GM10266 (cell line): Measurements from ENCODE around the gene PRR15L.
A peak's percentile ranks its signal among the peaks of the same experiment; 100 is the strongest.

Experiments used
- DNase-seq: peaks from one replicate; pipeline ENCODE4 v3.0.0; 2012; ENCODE audit errors: extremely low spot score
- TF ChIP-seq, protein P1 (sequence below): IDR thresholded peaks from 2 replicates; pipeline ENCODE4 v1.5.1; 2012; ENCODE audit warnings: mild to moderate bottlenecking, low read depth; ENCODE audit not compliant: control insufficient read depth, insufficient read depth; ENCODE audit errors: missing control alignments

PRR15L gene

DNA sequence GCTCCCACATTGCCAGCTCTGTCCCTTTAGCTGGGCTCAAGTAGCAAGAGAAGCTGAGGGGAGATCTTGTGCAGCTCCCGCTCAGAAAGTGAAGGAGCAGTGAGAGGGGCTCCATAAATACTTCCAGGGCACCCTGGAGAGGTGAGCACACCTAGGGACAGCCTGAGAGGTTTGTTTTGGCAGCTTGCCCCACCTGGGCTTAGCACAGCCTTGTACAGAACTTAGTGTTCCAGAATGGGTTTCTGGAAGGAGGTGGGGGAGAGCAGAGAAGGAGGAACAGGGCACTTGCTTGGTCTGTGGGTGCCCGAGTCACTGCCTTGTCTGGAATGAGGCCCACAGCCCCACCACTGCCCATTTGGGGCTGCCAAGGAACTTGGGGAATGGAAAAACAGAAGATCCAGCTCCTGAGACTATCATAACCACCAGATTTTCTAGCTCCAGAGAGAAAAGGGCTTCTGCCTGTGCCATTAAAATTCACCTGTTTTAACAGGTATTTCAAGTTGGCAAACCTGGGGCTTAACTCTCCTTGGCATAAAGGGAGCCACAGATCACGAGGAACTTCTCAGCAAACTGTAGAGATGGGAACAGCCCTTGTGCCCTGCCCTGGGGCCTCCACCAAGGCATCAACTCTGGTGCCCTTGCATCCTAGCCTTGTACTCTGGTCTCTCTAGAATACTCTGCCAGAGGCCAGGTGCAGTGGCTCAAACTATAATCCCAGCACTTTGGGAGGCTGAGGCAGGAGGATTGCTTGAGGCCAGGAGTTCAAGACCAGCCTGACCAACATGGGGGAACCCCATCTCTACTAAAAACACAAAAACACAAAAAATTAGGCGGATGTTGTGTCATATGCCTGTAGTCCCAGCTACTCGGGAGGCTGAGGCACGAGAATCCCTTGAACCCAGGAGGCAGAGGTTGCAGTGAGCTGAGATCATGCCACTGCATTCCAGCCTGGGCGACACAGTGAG, 1.9 kb downstream of the PRR15L start:
- no peak for DNase-seq
- TF ChIP-seq, protein P1, sequence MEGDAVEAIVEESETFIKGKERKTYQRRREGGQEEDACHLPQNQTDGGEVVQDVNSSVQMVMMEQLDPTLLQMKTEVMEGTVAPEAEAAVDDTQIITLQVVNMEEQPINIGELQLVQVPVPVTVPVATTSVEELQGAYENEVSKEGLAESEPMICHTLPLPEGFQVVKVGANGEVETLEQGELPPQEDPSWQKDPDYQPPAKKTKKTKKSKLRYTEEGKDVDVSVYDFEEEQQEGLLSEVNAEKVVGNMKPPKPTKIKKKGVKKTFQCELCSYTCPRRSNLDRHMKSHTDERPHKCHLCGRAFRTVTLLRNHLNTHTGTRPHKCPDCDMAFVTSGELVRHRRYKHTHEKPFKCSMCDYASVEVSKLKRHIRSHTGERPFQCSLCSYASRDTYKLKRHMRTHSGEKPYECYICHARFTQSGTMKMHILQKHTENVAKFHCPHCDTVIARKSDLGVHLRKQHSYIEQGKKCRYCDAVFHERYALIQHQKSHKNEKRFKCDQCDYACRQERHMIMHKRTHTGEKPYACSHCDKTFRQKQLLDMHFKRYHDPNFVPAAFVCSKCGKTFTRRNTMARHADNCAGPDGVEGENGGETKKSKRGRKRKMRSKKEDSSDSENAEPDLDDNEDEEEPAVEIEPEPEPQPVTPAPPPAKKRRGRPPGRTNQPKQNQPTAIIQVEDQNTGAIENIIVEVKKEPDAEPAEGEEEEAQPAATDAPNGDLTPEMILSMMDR = no peak

- TF ChIP-seq, protein P1 = no peak
- DNase-seq = no peak
These were observed 3.8 kb downstream of the PRR15L start for GRCh38 chr17:47953909-47954308.

DNA sequence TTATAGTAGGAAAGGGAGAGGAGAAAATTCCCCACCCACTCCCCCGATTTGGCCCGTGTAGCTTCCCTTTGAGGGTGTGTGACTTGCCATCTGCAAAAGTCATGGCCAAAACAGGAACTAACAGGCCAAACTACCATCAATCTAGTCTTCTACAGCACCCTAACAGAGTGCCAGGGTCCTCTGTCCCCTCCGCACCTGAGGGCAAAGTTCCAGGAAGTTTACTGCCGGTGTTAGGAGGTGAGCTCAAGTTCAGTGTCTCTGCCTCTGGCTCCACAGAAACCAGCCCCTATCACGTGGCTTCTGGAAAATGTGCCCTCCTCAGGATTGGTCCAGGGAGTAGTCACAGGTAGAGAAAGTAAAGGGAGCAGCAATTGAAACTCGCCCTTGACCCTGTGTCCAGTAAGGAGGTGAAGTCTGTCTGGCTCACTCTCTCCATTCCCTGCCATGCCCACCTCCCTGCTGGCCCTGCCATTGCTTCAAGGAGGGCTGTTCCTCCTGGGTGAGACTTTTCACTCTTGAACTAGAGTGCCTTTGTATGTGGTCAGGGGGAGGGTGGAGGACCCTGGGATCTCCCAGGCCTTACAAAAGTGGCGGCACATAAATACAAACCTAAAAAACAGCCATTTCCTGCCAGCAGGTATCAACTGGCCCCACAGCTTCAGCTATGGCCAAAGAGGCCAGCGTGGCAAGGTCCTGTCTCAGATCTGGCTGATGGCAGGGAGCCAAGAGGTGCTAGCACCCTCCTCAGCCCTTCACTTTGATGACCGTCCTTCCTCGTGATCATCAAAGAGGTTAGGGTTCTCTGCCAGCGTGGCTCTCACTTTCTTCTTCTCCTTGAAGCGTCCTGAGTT, 5.3 kb downstream of the PRR15L start:
- DNase-seq = no peak
- TF ChIP-seq, protein P1 = no peak

- no peak for DNase-seq
- TF ChIP-seq, protein P1 = no peak
These were observed 7.2 kb downstream of the PRR15L start for GRCh38 chr17:47950448-47950847.

DNA sequence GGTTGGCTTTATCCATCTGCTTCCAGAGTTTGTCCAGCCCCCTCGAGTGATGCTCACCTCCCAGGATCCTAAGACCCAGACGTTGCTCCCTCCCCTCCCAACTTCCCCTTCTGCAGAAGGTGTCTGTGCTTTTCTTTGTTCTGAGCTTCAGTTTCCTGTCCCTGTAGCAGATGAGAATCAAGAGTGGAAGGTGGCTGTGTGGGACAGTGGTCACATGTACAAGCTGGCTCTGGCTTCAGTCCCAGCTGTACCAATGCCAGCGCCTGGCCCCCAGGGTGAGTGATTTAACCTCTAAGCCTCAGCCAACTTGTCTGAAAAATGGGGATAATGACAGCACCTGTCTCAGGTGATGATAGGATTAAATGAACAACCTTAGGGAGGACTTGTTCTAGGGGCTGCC, 7.7 kb downstream of the PRR15L start:
- TF ChIP-seq, protein P1 = no peak
- DNase-seq = no peak

- DNase-seq = peak; percentile 75
- TF ChIP-seq, protein P1 = peak; percentile 89
These were observed 8.4 kb downstream of the PRR15L start for GRCh38 chr17:47949197-47949759.
